ENCODE results near the gene FUZ.

GRCh38 chr19:49788857-49789256 lies 24.2 kb downstream of the FUZ start:
- TF ChIP-seq POLR2A (IDR thresholded peaks at IDR 0.05; ENCODE audit: low read depth) (no peak), EP300 (IDR thresholded peaks at IDR 0.05) (no peak), POLR2AphosphoS5 (IDR thresholded peaks at IDR 0.05) (no peak)
- TF ChIP-seq, protein P1, sequence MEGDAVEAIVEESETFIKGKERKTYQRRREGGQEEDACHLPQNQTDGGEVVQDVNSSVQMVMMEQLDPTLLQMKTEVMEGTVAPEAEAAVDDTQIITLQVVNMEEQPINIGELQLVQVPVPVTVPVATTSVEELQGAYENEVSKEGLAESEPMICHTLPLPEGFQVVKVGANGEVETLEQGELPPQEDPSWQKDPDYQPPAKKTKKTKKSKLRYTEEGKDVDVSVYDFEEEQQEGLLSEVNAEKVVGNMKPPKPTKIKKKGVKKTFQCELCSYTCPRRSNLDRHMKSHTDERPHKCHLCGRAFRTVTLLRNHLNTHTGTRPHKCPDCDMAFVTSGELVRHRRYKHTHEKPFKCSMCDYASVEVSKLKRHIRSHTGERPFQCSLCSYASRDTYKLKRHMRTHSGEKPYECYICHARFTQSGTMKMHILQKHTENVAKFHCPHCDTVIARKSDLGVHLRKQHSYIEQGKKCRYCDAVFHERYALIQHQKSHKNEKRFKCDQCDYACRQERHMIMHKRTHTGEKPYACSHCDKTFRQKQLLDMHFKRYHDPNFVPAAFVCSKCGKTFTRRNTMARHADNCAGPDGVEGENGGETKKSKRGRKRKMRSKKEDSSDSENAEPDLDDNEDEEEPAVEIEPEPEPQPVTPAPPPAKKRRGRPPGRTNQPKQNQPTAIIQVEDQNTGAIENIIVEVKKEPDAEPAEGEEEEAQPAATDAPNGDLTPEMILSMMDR (IDR thresholded peaks at IDR 0.05) = no peak
